ENCODE measurements around the gene GCH1.

Gene GCH1

GRCh38 chr14:54797556-54797955, 105.1 kb downstream of the GCH1 start:
- DNase-seq (ENCODE audit: low read depth): no peak

DNA sequence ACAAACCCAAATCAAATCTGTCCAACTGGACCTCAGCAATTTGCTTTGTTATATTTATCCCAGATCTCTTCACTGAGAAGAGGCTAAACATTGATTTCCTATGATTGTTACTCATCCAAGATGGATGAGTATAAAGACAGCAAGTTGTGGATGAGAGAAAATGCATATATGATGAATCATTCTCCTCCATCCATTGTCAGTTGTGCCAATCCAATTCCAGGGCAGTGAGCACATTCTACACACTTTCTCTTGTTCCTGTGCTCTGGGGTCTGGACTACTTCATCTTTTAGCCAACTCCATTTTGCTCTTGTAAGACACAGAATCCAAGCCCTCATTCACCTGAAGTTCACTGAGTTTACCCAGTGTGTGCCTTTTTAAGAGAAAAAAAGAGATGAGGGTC, 105.7 kb downstream of the GCH1 start:
- DNase-seq (ENCODE audit: low read depth): no peak

DNA sequence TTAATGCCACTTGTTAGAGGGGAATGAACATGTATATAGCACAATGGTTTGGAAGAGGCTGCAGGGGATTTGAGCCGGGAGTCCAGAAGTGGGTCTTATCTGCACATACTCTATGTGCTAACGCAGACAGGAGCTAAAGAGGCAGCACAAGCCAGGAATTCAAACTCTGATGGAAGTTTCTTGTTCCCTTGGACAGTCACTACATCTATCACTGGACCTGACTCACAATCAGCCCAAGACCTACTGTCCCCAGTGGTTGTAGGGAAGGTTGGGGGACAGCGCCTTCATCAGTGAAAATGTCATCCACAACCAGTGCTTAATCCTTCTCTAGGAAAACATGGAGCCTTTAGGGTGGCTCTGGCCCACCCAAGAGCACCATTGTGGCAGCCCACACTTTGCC, 107.8 kb downstream of the GCH1 start:
- DNase-seq (ENCODE audit: low read depth): no peak

- DNase-seq (ENCODE audit: low read depth): no peak
These were observed 108.5 kb downstream of the GCH1 start for GRCh38 chr14:54794159-54794558.

DNA sequence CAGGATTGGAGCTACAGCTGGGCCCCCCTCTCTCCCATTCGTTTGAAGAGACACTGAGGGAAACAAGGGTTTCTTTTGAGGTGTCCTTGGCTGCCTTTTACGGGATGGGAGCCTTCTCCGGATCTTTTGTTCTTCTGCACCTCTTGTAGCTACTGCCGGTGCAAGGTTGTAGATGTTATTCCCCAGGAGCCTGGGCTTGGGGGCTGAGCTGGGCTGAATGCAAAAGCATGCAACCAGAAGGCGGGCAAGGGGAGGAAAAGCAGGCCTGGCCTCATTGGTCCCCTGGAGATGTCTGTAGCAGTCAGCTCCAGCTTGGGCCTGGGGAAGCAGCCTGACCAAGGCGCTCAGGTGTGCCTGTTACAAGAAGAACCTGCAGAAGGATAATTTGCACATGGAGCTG, 110.3 kb downstream of the GCH1 start:
- no peak for DNase-seq (ENCODE audit: low read depth)

All from stimulated activated CD8-positive, alpha-beta memory T cell treated with anti-CD3 and anti-CD28 coated beads, Interleukin-12 subunit alpha, Interleukin-12 subunit beta, amount 100 ng/mL, for 4 hours (primary cell).